Measurements from ENCODE around the gene MAP9. TPM values are rescaled to one million over a fixed set of nuclear protein-coding genes. Genes with fewer than 3 reads are reported as not detected.
"Not testable (repeated sequence)": the region's sequence is repeated elsewhere in the genome, so short reads cannot be mapped to it uniquely, and the experiment has no call there.

Gene MAP9
- total RNA-seq, 1 donor from 2014 or later = 7.3 TPM

DNA sequence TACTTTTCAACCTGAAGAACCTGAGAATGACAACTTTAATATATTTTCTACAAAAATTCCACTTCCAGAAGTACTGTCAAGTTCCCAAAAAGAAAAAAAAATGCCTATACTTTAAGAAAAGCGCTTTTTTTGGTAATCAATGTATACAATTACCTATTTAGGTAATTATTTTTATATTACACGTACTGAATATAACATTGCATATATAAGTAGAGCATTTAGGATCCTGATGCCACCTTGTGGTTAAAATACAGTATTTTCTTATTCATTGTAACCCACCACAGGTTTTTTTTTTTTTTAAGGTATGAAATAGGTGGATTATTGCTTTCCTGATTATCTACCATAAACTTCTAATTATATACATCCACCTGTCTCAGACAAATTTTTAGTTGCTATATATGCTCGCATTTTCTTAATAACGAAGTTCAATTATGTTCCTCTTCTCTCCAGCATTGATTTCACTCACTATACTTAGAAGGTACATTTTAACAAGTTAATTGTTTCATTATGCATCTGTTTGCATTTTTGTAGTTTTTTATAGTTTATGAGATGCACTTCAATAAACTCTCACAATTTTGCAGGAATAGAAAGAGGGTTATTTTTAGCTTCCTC, 5.2 kb downstream of the MAP9 start:
- ATAC-seq (no peak), DNase-seq (ENCODE audit: missing footprints) (no peak)
- intact Hi-C loops (cut with DNase I) = loop anchor here (5.0 kb wide), 1 partner anchor 819 kb away; the partner anchor contains the start of gene PLRG1

DNA sequence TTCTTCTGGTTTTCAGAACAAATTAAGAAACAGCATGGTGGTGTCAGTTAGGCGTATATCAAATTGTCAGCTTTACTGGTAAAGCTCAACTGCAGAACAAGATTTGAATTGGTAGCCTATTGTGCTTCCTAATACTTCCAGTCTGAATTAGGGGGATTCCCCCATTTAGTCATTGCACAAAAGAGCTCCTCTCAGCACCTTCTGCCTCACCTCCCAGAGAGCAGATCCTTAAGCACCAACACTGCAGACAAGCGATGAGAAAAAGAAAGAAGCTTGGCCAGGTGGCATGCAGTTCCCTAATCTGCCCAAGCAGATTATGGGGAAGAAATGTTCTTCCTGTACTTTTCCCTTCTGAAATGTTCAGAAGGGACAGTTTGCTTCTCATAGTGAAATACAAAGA, 9.2 kb downstream of the MAP9 start:
- no peak for ATAC-seq
- intact Hi-C loops (cut with DNase I) = no loop called here
- no peak for DNase-seq (ENCODE audit: missing footprints)

- intact Hi-C loops (cut with DNase I) = loop anchor here (2.0 to 5.0 kb wide), 3 partner anchors 372 to 547 kb away; no protein-coding TSS in a partner anchor
- ATAC-seq = peak; percentile 82
- peak; percentile 87 for DNase-seq (ENCODE audit: missing footprints)
Observed at GRCh38 chr4:155353923-155354540, 22.7 kb downstream of the MAP9 start.

- no peak for ATAC-seq
- DNase-seq (ENCODE audit: missing footprints) = no peak
- intact Hi-C loops (cut with DNase I) = no loop called here
Observed at GRCh38 chr4:155342142-155342541, 34.6 kb downstream of the MAP9 start.

DNA sequence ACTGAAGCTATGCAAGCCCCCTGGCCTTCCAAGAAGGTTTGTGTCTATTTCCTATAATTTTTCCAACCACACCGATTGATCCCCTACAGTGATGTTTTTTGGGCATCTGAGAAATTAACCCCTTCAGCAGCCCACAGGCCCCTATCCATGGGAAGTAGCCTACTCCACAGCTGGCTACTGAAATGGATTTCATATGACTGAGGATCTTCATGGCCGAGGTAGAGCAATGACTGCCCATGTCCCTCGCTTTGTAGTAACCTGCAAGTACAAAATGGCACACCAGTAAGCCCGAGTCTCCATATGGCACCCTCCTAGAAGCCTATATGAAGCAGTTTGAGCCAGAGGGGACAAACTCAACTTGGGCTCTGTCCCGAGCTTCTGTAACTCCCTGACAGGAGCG, 36.8 kb downstream of the MAP9 start:
- intact Hi-C loops (cut with DNase I) = no loop called here

GRCh38 chr4:155339588-155339987, 37.2 kb downstream of the MAP9 start:
- ATAC-seq (no peak), DNase-seq (ENCODE audit: missing footprints) (no peak)
- intact Hi-C loops (cut with DNase I) = no loop called here

More for the DNA sequence above, 36.8 kb downstream of the MAP9 start:
- DNase-seq (ENCODE audit: missing footprints) (no peak), ATAC-seq (no peak)

DNA sequence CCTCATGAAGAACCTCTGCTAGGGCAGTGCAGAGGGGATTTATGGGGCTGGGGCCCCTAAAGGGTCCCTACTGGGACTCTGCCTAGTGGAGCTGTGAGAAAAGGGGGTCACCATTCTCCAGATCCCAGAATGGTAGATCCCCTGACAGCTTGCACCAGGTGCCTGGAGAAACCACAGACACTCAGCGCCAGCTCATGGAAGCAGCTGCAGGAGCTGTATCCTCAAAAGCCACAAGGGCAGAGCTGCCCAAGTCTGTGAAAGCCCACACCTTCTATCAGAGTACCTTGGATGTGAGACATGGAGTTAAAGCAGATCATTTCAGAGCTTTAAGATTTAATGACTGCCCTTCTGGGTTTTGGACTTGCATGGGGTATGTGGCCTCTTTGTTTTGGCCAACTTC, 38.6 kb downstream of the MAP9 start:
- intact Hi-C loops (cut with DNase I) = no loop called here
- ATAC-seq (no peak), DNase-seq (ENCODE audit: missing footprints) (no peak)

DNA sequence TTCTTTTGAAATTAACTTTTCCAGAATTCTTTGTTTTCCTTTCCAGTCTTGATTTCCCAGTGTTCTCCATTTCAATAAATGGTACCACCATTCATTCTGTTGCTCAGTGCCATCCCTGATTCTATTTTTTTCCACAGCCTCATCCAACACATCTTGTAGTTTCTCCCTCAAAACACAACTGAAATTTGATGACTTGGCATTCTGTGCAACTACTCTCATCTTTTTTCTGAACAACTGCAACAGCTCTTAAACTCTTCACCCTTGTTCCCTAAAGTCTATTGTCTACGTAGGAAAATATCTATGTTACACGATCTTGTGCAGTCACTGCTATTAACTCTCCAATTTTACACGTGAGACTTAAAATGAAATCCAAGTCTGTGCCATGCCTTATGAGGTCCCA, 40.5 kb downstream of the MAP9 start:
- DNase-seq (ENCODE audit: missing footprints) (no peak), ATAC-seq (no peak)
- intact Hi-C loops (cut with DNase I) = no loop called here

DNA sequence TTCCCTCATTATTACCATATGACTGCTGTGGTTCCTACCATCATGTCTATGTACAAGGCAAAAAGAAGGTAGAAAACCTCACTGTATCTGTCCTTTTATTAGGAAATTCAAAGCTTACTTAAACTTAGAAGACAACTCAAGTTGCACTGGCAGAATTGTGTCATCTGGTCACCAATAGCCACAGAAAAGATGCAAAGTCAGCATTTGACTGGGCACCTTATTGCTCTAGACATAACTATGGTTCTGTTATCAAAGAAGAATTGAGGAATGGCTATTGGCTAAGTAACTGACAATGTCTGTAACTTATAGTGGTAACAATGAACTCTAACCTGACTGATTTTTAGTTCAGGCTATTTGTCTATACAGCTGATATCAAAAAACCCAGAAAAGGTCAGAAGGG, 45.3 kb downstream of the MAP9 start:
- DNase-seq (ENCODE audit: missing footprints) = no peak
- no peak for ATAC-seq
- intact Hi-C loops (cut with DNase I) = no loop called here

DNA sequence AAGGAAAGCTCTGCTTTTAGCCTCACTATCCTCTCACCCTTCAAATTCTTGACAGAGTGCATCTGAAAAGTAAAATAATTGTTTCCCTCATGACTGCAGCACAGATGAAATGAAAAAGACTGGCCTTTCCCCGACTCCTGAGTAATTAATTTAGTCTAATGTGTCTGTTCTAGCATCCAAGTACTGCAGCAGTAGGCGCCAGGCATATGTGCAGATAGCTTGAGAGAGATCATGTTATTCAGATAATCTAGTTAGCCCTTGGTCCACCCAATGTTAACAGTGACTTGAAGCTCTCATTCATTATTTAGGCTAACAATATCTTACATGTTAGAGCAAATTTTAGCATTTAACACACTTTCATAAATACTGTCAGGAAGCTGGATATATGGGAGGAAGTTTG, 54.0 kb downstream of the MAP9 start:
- ATAC-seq (no peak), DNase-seq (ENCODE audit: missing footprints) (no peak)
- intact Hi-C loops (cut with DNase I) = no loop called here

- no peak for ATAC-seq
- no peak for DNase-seq (ENCODE audit: missing footprints)
- intact Hi-C loops (cut with DNase I) = no loop called here
Observed at GRCh38 chr4:155321006-155321405, 55.8 kb downstream of the MAP9 start.

DNA sequence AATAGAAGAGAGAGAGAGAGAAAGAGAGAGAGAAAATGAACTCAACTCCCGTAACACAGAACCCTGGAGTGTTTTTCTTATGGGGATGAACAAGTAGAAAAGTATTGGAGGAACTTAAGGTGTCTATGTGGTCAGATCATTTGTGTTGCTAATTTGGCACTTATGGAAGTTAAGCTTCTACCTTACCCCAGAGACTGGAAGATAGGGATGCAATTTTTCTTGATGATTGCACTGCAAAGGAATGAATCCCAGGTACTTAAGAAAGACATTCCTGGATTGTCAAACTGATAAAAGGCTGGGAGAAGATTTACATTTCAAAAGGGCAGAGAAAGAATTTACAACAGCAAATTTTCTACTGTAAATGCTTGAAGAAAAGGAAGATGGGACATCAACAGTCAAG, 57.2 kb downstream of the MAP9 start:
- ATAC-seq = no peak
- intact Hi-C loops (cut with DNase I) = no loop called here
- DNase-seq (ENCODE audit: missing footprints) = no peak

GRCh38 chr4:155312027-155312426, 64.7 kb downstream of the MAP9 start:
- DNase-seq (ENCODE audit: missing footprints); intact Hi-C loops (cut with DNase I); ATAC-seq: not testable (repeated sequence)

DNA sequence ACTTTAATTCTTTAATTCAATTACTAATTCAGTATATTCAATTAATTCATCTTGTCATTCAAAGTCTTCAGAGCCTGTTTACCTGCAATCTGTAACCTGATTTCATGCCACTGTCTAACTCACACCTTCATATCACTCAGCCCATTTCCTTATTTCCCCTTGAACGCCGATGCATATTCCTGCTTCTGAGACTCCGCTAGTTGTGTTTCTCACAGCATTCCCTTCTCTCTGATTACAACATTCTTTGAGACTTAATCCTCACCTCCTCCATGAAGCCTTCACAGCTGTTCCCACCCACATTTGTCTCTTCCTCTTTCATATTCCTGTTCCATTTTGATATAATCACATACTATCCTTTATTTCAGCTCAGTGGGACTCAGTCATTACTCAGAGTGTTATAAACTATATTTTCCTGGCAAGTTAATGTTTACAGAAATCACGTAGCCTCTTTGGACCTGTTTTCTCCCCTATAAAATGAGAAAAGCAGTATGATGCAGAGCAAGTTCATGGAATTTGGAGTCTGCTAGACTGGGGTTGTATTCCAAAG, 69.0 kb downstream of the MAP9 start:
- DNase-seq (ENCODE audit: missing footprints) (no peak), ATAC-seq (no peak)
- intact Hi-C loops (cut with DNase I) = no loop called here

- ATAC-seq = no peak
- intact Hi-C loops (cut with DNase I) = no loop called here
- no peak for DNase-seq (ENCODE audit: missing footprints)
Observed at GRCh38 chr4:155305619-155306018, 71.1 kb downstream of the MAP9 start.

DNA sequence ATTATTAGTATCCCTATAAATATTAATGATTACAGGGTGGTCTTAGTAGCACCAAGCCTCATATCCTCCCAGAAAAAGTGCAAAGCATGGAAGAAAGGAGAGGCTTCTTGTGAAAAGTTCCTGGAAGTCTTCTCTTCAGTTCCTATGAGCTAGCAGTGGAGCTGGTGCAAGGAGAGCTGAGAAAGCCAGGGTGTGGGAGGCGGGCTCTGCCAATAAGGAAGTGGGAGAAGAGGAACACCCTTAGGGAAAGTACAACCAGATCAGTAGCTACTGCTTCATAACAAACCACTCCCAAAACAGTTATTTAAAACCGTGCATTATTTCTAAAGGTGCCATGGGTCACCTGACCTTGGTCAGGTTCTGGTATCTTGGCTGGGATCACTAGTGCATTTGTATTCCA, 72.4 kb downstream of the MAP9 start:
- intact Hi-C loops (cut with DNase I) = no loop called here
- no peak for DNase-seq (ENCODE audit: missing footprints)
- no peak for ATAC-seq

DNA sequence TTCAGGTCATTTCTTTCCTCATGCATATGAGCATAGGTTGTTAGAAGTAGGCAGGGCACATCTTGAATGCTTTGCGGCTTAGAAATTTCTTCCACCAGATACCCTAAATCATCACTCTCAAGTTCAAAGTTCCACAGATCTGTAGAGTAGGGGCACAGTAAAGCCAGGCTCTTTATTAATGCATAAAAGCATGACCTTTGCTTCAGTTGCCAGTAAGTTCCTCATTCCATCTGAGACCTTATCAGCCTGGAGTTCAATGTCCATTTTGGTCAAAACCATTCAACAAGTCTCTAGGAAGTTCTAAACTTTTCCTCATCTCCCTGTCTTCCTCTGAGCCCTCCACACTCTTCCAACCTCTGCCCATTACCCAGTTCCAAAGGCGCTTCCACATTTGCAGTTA, 77.7 kb downstream of the MAP9 start:
- DNase-seq (ENCODE audit: missing footprints) (no peak), ATAC-seq (no peak)
- intact Hi-C loops (cut with DNase I) = no loop called here
